Prostate gland (tissue), 2 donors: ENCODE results near the gene DNAH3. TPM values are rescaled to one million over a fixed set of nuclear protein-coding genes. Genes with fewer than 3 reads are reported as not detected.

ENCODE experiments used
- DNase-seq: peaks from one replicate; pipeline ENCODE4 v3.0.0-alpha.2; 2019; ENCODE audit warnings: low spot score
- H3K27ac ChIP-seq, 2 donors: fragments of 200-600 bp; sonication (generic); 2 replicates each; pipeline ENCODE4 v1.5.1; 2017 to 2019
- H3K27me3 ChIP-seq: fragments of 200-600 bp; sonication (generic); replicated peaks from 2 replicates; pipeline ENCODE4 v1.5.1; 2019; ENCODE audit not compliant: insufficient read depth
- H3K36me3 ChIP-seq, 2 donors: fragments of 200-600 bp; sonication (generic); 1 replicate in 1 of 2; 2 replicates in 1 of 2; pipeline versions ENCODE4 v1.5.1 to v1.8.1; 2017 to 2019
- H3K4me1 ChIP-seq: fragments of 200-600 bp; sonication (generic); replicated peaks from 2 replicates; pipeline ENCODE4 v1.5.1; 2019
- H3K4me3 ChIP-seq, 2 donors: fragments of 200-600 bp; sonication (generic); 2 replicates each; pipeline ENCODE4 v1.5.1; 2017 to 2019
- H3K9me3 ChIP-seq: fragments of 200-600 bp; sonication (generic); 2 replicates; pipeline ENCODE4 v1.5.1; 2017
- POLR2A ChIP-seq: fragments of 450-650 bp; IDR thresholded peaks from one replicate; pipeline ENCODE4 v1.6.1; 2016; ENCODE audit warnings: antibody characterized with exemption, mild to moderate bottlenecking
- POLR2AphosphoS5 ChIP-seq: sonication (generic); formaldehyde crosslinking; IDR thresholded peaks from one replicate; pipeline ENCODE4 v1.6.1; 2017; ENCODE audit warnings: antibody characterized with exemption
- WGBS: methylation state at CpG from one replicate; pipeline ENCODE4 v1.1.5; 2018; 5-methylcytosine and 5-hydroxymethylcytosine counted together
- intact Hi-C: fragments of 100-400 bp; cut with DNase I; formaldehyde crosslinking; loops from one replicate; pipeline ENCODE4 v1.14.2; 2022
- total RNA-seq, 2 donors: library from RNA; depleted of rRNA; stranded (reverse); fragments of >200 nt; gene quantifications; one replicate each; pipeline ENCODE4 v1.1.0, GENCODE V29; 2016
- TF ChIP-seq, protein P1 (sequence below), 4 experiments: fragments of 200-600 bp in 2 of 4; fragments of 450-650 bp in 2 of 4; sonication (generic) in 2 of 4; IDR thresholded peaks; 1 replicate in 3 of 4; 2 replicates in 1 of 4; pipeline ENCODE4 v1.5.1; 2016 to 2019; ENCODE audit warnings: antibody characterized with exemption in 4 of 4, mild to moderate bottlenecking in 2 of 4, moderate library complexity in 2 of 4

Gene DNAH3
- total RNA-seq, 2 donors from 2014 or later: 0.09 to 8.0 TPM

DNA sequence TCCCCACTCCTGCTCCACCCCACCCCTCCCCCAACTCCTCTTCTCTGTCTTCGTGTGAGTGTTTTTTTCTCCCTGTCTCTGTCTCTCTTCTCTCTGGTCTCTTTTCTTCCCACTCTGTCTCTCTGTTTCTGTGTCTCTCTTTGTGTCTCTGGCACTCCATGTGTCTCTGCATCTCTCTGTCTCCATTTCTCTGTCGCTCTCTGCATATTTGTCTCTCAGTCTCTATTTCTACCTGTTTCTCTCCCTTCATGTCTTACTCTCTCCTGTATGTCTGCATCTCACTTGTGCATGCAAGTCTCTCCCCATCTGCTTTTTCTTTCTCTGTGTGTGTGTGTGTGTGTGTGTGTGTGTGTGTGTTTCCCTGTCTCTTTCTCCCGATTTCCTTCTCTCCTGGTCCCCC lies 181.9 kb downstream of the DNAH3 start:
- no peak overlapping the region for H3K4me3 ChIP-seq
- DNase-seq: no peak
- H3K9me3 ChIP-seq: no peaks in the 10 kb centered on the region
- intact Hi-C loops: no loop called here
- TF ChIP-seq, protein P1, sequence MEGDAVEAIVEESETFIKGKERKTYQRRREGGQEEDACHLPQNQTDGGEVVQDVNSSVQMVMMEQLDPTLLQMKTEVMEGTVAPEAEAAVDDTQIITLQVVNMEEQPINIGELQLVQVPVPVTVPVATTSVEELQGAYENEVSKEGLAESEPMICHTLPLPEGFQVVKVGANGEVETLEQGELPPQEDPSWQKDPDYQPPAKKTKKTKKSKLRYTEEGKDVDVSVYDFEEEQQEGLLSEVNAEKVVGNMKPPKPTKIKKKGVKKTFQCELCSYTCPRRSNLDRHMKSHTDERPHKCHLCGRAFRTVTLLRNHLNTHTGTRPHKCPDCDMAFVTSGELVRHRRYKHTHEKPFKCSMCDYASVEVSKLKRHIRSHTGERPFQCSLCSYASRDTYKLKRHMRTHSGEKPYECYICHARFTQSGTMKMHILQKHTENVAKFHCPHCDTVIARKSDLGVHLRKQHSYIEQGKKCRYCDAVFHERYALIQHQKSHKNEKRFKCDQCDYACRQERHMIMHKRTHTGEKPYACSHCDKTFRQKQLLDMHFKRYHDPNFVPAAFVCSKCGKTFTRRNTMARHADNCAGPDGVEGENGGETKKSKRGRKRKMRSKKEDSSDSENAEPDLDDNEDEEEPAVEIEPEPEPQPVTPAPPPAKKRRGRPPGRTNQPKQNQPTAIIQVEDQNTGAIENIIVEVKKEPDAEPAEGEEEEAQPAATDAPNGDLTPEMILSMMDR (IDR thresholded peaks at IDR 0.05): no peak
- H3K27me3 ChIP-seq: no peaks in the 10 kb centered on the region
- H3K27ac ChIP-seq: no peak overlapping the region
- no peaks in the 10 kb centered on the region for H3K4me1 ChIP-seq
- WGBS: 57% methylated on average over 3 of the region's 3 CpGs
- H3K36me3 ChIP-seq: no peaks in the 10 kb centered on the region

DNA sequence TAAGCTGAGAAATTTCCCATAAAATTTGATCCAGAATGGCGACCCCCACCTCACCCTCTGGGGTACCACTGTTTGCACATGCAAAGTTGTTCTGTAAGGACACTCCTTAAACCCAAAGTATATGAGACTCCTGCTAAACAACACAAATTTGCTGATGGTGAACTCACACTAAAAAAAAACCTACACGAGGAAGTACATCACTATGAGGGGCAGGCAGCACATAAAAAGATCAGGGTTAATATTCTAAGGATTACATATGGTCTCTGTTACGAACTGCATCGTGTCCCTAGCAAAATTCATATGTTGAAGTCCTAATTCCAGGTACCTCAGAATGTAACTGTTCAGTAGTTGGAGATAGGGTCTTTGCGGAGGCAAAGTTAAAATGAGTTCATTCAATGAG lies 189.7 kb downstream of the DNAH3 start:
- H3K4me1 ChIP-seq: no peaks in the 10 kb centered on the region
- no peak for DNase-seq
- intact Hi-C loops: no loop called here
- H3K9me3 ChIP-seq: no peaks in the 10 kb centered on the region
- TF ChIP-seq POLR2AphosphoS5: no peak
- TF ChIP-seq POLR2A: no peak
- TF ChIP-seq, protein P1 (IDR thresholded peaks at IDR 0.05): no peak
- no peak overlapping the region for H3K27ac ChIP-seq
- H3K36me3 ChIP-seq: no peaks in the 10 kb centered on the region
- WGBS: 64% methylated on average over 5 of the region's 5 CpGs
- no peak overlapping the region for H3K4me3 ChIP-seq
- no peaks in the 10 kb centered on the region for H3K27me3 ChIP-seq

DNA sequence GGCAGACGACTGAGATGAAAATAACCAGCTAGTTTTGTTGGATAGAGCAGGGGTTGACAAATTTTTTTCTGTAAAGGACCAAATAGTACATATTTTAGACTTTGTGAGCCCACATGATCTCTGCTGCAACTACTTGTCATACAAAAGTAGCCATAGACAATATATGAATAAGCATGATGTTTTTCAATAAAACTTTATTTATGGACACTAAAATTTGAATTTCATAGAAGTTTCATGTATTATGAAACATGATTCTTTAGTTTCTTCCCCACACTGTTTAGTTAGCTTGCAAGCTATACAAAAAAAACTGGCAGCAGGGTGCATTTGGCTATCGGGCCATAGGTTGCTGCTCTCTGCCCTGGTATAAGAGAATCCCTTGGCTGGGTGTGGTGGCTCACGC lies 193.5 kb downstream of the DNAH3 start:
- Histone ChIP-seq H3K4me3 (no peak overlapping the region), H3K4me1 (no peaks in the 10 kb centered on the region), H3K9me3 (no peaks in the 10 kb centered on the region), H3K36me3 (no peaks in the 10 kb centered on the region), H3K27ac (no peak overlapping the region), H3K27me3 (no peaks in the 10 kb centered on the region)
- TF ChIP-seq POLR2AphosphoS5 (no peak), POLR2A (no peak)
- TF ChIP-seq, protein P1 (IDR thresholded peaks at IDR 0.05): no peak
- 82% methylated on average over 3 of the region's 3 CpGs for WGBS
- no peak for DNase-seq
- intact Hi-C loops: no loop called here

DNA sequence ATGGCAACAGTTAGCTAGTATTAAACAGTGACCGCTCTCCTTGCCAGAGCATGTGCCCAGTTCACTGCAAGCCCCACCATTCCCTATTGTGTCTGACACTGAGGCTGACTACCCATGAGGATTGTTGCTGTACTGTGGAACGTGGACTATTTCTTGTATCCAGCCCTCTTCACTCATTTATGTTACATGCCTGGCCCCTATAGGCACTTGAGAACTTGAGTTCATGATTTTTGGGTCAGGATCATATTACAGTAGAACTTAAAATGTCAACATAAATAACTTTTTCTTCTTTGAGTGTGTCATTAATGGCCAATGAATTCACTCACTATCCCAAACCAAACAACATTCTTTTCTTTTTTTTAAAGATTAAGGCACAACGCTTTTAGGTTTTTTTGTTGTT lies 194.3 kb downstream of the DNAH3 start:
- H3K27ac ChIP-seq: no peak overlapping the region
- intact Hi-C loops: no loop called here
- TF ChIP-seq POLR2A: no peak
- TF ChIP-seq POLR2AphosphoS5: no peak
- H3K4me1 ChIP-seq: no peaks in the 10 kb centered on the region
- 50% methylated on average over 3 of the region's 3 CpGs for WGBS
- no peak for DNase-seq
- no peak overlapping the region for H3K4me3 ChIP-seq
- no peaks in the 10 kb centered on the region for H3K9me3 ChIP-seq
- H3K36me3 ChIP-seq: no peaks in the 10 kb centered on the region
- no peaks in the 10 kb centered on the region for H3K27me3 ChIP-seq

DNA sequence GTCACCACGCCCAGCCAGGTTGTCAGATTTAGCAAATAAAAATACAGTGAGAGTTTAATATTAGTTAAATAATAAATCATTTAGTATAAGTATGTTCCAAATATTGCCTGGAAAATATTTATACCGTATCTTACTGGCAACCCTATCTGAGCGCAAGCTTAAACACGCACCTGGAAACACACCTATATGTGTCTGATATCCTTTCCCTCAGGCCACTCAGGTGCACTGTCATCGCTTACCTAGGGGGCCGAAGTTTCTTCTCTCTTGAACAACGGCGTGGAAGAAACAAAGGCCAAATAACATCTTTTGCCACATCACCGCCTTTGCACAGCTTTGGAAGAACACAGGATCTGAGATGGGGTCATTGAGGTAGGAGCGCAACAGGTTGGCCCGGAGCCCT lies 196.1 kb downstream of the DNAH3 start:
- Histone ChIP-seq H3K4me1 (no peaks in the 10 kb centered on the region), H3K27ac (no peak overlapping the region), H3K27me3 (no peaks in the 10 kb centered on the region), H3K36me3 (no peaks in the 10 kb centered on the region), H3K9me3 (no peaks in the 10 kb centered on the region), H3K4me3 (no peak overlapping the region)
- no peak for TF ChIP-seq POLR2A
- no peak for DNase-seq
- intact Hi-C loops: no loop called here
- WGBS: 82% methylated on average over 11 of the region's 11 CpGs

DNA sequence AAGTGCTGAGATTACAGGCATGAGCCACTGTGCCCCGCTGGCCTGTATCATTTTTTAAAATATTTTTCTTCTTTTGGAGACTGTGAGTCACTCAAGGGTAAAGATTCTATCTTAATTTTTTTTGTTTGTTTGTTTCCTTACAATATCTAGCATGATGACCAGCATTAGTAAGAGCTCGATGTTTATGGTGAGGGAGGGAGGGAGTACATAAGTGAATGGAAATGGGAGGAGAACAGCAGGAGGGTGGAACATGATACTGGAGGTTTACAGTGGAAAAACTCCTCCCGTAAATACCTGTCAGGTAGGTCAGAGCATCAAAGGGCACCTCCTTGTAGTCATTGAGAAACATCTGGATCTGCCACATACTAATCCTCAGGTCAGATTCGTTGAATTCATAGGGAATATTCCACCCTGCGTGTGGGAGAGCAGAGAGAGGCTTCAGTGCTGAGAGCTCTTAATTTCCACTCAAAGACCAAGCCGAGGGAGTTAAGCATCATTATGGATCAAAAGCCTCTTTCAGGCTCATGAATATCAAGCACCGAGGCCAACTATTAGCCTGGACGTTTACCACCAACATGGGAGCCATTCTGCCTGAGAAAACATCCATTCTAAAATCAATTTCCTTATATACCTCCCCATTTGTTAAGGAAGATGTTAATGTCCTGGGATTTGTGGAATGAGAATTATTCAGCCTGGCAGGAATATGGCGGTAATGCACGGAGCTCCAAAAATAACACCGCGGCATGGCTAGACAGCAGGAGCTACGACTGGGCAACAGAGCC lies 198.3 kb downstream of the DNAH3 start:
- no peaks in the 10 kb centered on the region for H3K27me3 ChIP-seq
- TF ChIP-seq POLR2AphosphoS5 (no peak), POLR2A (no peak)
- TF ChIP-seq, protein P1 (IDR thresholded peaks at IDR 0.05): no peak
- no peaks in the 10 kb centered on the region for H3K4me1 ChIP-seq
- WGBS: 71% methylated on average over 13 of the region's 13 CpGs
- intact Hi-C loops: no loop called here
- DNase-seq: no peak
- H3K36me3 ChIP-seq: no peaks in the 10 kb centered on the region
- H3K27ac ChIP-seq: no peak overlapping the region
- no peaks in the 10 kb centered on the region for H3K9me3 ChIP-seq
- no peak overlapping the region for H3K4me3 ChIP-seq
